Measurements from ENCODE around the gene TUBA1A.

DNA sequence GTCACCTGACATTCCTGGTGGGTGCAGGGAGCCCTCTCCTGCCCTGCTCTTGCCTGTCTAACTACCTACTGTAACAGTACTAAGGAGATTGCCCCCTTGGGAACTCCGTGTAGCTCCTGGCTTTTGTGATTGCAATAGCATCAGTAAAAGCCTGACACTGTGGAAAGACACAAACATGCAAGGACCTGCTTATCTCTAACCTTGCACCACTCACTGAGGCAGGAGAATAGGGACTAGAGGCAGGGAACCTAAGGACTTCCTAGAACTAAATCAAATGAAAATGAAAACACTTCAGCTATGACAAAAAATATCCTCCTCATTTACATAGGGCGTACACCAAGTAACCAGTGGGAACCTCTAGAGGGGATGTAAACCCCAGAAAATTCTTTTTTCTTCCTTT is 28.5 kb downstream of the TUBA1A start:
- TF ChIP-seq ZC3H10 (CRISPR knock-in tag; IDR thresholded peaks at IDR 0.05) (no peak), ZNF565 (CRISPR knock-in tag; conservative IDR thresholded peaks at IDR 0.05; ENCODE audit: low read depth) (no peak), SNAI2 (CRISPR knock-in tag; IDR thresholded peaks at IDR 0.05) (no peak), TOX (CRISPR knock-in tag; IDR thresholded peaks at IDR 0.05; ENCODE audit: borderline replicate concordance) (no peak)
- TF ChIP-seq, protein P1, sequence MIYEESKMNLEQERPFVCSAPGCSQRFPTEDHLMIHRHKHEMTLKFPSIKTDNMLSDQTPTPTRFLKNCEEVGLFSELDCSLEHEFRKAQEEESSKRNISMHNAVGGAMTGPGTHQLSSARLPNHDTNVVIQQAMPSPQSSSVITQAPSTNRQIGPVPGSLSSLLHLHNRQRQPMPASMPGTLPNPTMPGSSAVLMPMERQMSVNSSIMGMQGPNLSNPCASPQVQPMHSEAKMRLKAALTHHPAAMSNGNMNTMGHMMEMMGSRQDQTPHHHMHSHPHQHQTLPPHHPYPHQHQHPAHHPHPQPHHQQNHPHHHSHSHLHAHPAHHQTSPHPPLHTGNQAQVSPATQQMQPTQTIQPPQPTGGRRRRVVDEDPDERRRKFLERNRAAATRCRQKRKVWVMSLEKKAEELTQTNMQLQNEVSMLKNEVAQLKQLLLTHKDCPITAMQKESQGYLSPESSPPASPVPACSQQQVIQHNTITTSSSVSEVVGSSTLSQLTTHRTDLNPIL (CRISPR knock-in tag; IDR thresholded peaks at IDR 0.05; ENCODE audit: low read depth), result no peak
- TF ChIP-seq, protein P2, sequence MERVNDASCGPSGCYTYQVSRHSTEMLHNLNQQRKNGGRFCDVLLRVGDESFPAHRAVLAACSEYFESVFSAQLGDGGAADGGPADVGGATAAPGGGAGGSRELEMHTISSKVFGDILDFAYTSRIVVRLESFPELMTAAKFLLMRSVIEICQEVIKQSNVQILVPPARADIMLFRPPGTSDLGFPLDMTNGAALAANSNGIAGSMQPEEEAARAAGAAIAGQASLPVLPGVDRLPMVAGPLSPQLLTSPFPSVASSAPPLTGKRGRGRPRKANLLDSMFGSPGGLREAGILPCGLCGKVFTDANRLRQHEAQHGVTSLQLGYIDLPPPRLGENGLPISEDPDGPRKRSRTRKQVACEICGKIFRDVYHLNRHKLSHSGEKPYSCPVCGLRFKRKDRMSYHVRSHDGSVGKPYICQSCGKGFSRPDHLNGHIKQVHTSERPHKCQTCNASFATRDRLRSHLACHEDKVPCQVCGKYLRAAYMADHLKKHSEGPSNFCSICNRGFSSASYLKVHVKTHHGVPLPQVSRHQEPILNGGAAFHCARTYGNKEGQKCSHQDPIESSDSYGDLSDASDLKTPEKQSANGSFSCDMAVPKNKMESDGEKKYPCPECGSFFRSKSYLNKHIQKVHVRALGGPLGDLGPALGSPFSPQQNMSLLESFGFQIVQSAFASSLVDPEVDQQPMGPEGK (CRISPR knock-in tag; IDR thresholded peaks at IDR 0.05; ENCODE audit: borderline replicate concordance), result no peak
- TF ChIP-seq, protein P3, sequence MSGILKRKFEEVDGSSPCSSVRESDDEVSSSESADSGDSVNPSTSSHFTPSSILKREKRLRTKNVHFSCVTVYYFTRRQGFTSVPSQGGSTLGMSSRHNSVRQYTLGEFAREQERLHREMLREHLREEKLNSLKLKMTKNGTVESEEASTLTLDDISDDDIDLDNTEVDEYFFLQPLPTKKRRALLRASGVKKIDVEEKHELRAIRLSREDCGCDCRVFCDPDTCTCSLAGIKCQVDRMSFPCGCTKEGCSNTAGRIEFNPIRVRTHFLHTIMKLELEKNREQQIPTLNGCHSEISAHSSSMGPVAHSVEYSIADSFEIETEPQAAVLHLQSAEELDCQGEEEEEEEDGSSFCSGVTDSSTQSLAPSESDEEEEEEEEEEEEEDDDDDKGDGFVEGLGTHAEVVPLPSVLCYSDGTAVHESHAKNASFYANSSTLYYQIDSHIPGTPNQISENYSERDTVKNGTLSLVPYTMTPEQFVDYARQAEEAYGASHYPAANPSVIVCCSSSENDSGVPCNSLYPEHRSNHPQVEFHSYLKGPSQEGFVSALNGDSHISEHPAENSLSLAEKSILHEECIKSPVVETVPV (CRISPR knock-in tag; IDR thresholded peaks at IDR 0.05), result no peak

Measured in SK-N-SH treated with all-trans-retinoic acid at 6 μM for 48 hours (cell line).